NT2/D1 (cell line): ENCODE results near the gene PATJ.

Experiments
- YY1 ChIP-seq: IDR thresholded peaks from 2 replicates; pipeline ENCODE4 v1.6.1; 2011; ENCODE audit not compliant: insufficient read length, insufficient read depth
- ZNF274 ChIP-seq: IDR thresholded peaks from 2 replicates; pipeline ENCODE4 v1.6.1; 2011; ENCODE audit warnings: mild to moderate bottlenecking, low read depth, low read length

- TF ChIP-seq ZNF274 (no peak), YY1 (no peak)
Measured at GRCh38 chr1:61953076-61953789, 211.0 kb downstream of the PATJ start.
